Peyer's patch (tissue), 4 donors: ENCODE results near the gene WASF3. TPM values are rescaled to one million over a fixed set of nuclear protein-coding genes. Genes with fewer than 3 reads are reported as not detected.

Source experiments
- DNase-seq, 3 donors: peaks; one replicate each; pipeline ENCODE4 v3.0.0-alpha.2; 2017 to 2019
- H3K27ac ChIP-seq, 4 donors: fragments of 200-600 bp; sonication (generic); one replicate each; pipeline ENCODE4 v1.5.1; 2016 to 2019
- H3K27me3 ChIP-seq, 2 donors: fragments of 200-600 bp; sonication (generic); one replicate each; pipeline ENCODE4 v1.5.1; 2019
- H3K36me3 ChIP-seq, 3 donors: fragments of 200-600 bp; sonication (generic); one replicate each; pipeline ENCODE4 v1.5.1; 2016 to 2019
- H3K4me1 ChIP-seq, 4 donors: fragments of 200-600 bp; sonication (generic); one replicate each; pipeline ENCODE4 v1.5.1; 2016 to 2019
- H3K4me3 ChIP-seq, 4 donors: fragments of 200-600 bp; sonication (generic); 1 replicate in 3 of 4; 2 replicates in 1 of 4; pipeline ENCODE4 v1.5.1; 2016 to 2019; ENCODE audit warnings: mild to moderate bottlenecking in 1 of 4
- H3K9me3 ChIP-seq, 4 donors: fragments of 200-600 bp; sonication (generic); one replicate each; pipeline ENCODE4 v1.5.1; 2016 to 2019; ENCODE audit warnings: mild to moderate bottlenecking in 1 of 4
- POLR2A ChIP-seq, 2 donors: fragments of 450-650 bp; IDR thresholded peaks; one replicate each; pipeline ENCODE4 v1.5.1; 2017; ENCODE audit warnings: antibody characterized with exemption in 2 of 2, mild to moderate bottlenecking in 2 of 2, moderate library complexity in 2 of 2
- total RNA-seq, 4 donors: library from RNA; depleted of rRNA; stranded (reverse); fragments of >200 nt; gene quantifications; one replicate each; pipeline ENCODE4 v1.1.0, GENCODE V29; 2016
- TF ChIP-seq, protein P1 (sequence below), 6 experiments: fragments of 450-650 bp in 4 of 6; fragments of 200-600 bp in 2 of 6; sonication (generic) in 1 of 6; IDR thresholded peaks; one replicate each; pipeline ENCODE4 v1.5.1; 2017 to 2019; ENCODE audit warnings: antibody characterized with exemption in 6 of 6, mild to moderate bottlenecking in 3 of 6, moderate library complexity in 1 of 6

The WASF3 gene
- total RNA-seq, 4 donors from 2014 or later: 1.1 to 23.9 (median 2.7) TPM

DNA sequence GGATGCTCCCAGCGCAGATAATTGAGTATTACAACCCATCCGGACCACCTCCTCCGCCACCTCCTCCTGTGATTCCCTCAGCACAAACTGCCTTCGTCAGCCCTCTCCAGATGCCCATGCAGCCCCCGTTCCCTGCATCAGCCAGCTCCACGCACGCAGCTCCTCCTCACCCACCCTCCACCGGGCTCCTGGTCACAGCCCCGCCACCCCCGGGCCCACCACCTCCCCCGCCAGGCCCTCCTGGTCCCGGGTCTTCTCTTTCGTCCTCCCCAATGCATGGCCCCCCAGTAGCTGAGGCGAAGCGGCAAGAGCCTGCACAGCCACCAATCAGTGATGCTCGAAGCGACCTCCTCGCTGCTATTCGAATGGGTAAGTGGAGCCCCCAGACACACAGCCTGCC lies 125.1 kb downstream of the WASF3 start:
- Histone ChIP-seq H3K9me3 (no peaks in the 10 kb centered on the region), H3K36me3 (peaks cover 0 to 3% (median 0%) of the 10 kb centered on the region in 3 donors), H3K4me1 (no peaks in the 10 kb centered on the region), H3K4me3 (no peak overlapping the region), H3K27me3 (no peaks in the 10 kb centered on the region), H3K27ac (no peak overlapping the region)
- TF ChIP-seq, protein P1, sequence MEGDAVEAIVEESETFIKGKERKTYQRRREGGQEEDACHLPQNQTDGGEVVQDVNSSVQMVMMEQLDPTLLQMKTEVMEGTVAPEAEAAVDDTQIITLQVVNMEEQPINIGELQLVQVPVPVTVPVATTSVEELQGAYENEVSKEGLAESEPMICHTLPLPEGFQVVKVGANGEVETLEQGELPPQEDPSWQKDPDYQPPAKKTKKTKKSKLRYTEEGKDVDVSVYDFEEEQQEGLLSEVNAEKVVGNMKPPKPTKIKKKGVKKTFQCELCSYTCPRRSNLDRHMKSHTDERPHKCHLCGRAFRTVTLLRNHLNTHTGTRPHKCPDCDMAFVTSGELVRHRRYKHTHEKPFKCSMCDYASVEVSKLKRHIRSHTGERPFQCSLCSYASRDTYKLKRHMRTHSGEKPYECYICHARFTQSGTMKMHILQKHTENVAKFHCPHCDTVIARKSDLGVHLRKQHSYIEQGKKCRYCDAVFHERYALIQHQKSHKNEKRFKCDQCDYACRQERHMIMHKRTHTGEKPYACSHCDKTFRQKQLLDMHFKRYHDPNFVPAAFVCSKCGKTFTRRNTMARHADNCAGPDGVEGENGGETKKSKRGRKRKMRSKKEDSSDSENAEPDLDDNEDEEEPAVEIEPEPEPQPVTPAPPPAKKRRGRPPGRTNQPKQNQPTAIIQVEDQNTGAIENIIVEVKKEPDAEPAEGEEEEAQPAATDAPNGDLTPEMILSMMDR (IDR thresholded peaks at IDR 0.05): no peak
- no peak for TF ChIP-seq POLR2A (IDR thresholded peaks at IDR 0.05)
- DNase-seq: no peak

DNA sequence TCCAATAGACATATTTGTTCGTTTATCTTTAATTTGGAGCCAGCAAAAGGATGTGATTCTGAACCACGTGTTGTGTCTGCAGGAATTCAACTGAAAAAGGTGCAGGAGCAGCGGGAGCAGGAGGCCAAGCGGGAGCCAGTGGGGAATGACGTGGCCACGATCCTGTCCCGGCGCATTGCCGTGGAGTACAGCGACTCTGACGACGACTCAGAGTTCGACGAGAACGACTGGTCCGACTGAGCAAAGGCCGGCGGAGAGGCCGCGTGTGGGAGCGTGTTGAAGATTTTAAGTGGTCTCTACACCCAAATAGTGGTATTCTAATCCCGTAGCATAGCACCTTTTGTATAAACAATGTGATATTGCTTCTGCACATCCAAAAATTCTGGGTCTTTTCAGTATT lies 128.1 kb downstream of the WASF3 start:
- no peak for DNase-seq
- H3K36me3 ChIP-seq: peaks cover 0 to 3% (median 0%) of the 10 kb centered on the region in 3 donors
- TF ChIP-seq, protein P1 (IDR thresholded peaks at IDR 0.05): no peak
- no peak for TF ChIP-seq POLR2A (IDR thresholded peaks at IDR 0.05)

DNA sequence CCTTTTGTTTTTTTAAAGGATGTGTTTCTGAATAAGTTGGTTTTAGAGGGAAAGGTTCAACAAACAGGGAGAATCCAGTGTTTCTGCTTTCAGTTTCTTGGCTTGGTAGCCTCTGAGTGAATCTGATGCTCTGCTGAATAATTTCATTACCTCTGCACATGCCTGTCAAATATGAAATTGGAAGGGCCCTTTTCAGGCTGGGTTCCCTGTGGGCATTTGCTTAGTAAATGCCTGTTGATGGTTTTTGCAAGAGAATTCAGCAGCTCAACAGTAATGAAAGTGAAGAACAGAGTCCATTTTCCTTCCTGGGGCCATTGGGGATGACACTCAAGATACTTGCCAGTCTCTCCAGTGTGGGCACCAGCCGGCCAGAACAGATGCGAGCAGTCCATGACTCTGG lies 128.8 kb downstream of the WASF3 start:
- TF ChIP-seq, protein P1 (IDR thresholded peaks at IDR 0.05): no peak
- no peak for TF ChIP-seq POLR2A (IDR thresholded peaks at IDR 0.05)
- H3K27me3 ChIP-seq: no peaks in the 10 kb centered on the region
- H3K9me3 ChIP-seq: no peaks in the 10 kb centered on the region
- no peak overlapping the region for H3K4me3 ChIP-seq
- DNase-seq: no peak
- H3K27ac ChIP-seq: no peak overlapping the region
- H3K4me1 ChIP-seq: no peaks in the 10 kb centered on the region
- H3K36me3 ChIP-seq: peaks cover 0 to 3% (median 0%) of the 10 kb centered on the region in 3 donors

More for the DNA sequence above, 128.1 kb downstream of the WASF3 start:
- no peaks in the 10 kb centered on the region for H3K4me1 ChIP-seq
- no peak overlapping the region for H3K4me3 ChIP-seq
- H3K9me3 ChIP-seq: no peaks in the 10 kb centered on the region
- no peak overlapping the region for H3K27ac ChIP-seq
- H3K27me3 ChIP-seq: no peaks in the 10 kb centered on the region

DNA sequence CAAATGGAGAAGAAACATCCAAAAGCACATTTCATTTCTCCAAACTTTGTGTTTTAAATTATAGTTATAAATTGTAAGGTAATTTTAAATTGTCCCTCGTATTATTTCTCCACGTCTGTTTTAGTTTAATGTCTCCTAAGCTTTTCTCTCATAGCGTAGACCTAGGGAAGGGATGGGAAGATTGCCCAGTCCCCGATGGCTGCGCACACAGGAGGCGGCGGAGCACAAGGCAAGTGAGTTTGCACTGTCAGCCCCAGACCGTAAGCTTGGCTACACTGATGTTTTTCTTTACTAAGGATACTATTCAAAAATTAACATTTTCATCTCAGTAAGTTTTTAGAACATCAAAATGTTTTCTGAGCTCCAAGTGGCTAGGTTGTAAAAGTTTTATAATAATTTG lies 130.8 kb downstream of the WASF3 start:
- H3K9me3 ChIP-seq: no peaks in the 10 kb centered on the region
- H3K4me3 ChIP-seq: no peak overlapping the region
- DNase-seq: no peak
- H3K36me3 ChIP-seq: peaks cover 0 to 3% (median 0%) of the 10 kb centered on the region in 3 donors
- no peaks in the 10 kb centered on the region for H3K27me3 ChIP-seq
- no peaks in the 10 kb centered on the region for H3K4me1 ChIP-seq
- TF ChIP-seq, protein P1 (IDR thresholded peaks at IDR 0.05): no peak
- no peak for TF ChIP-seq POLR2A (IDR thresholded peaks at IDR 0.05)
- H3K27ac ChIP-seq: no peak overlapping the region

DNA sequence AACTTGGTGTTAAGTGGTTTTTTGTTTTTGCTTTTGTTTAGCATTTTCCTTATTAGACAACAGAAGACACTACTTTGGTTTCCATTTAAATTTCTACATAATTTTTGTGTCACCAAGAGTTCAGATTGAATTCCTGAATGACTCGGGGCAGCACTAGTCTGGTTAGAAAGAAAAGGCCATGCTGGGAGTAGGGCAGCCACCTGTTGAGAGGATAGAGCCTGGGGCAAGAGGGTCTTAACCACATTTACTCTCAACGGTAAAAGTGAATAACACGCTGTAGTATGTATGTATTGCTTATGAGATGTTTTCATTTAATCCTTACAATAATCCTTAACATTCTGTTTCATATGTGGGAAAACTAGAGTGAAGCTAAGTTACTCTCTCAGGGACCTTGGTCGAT lies 131.5 kb downstream of the WASF3 start:
- TF ChIP-seq POLR2A (IDR thresholded peaks at IDR 0.05): no peak
- TF ChIP-seq, protein P1 (IDR thresholded peaks at IDR 0.05): no peak
- Histone ChIP-seq H3K4me1 (no peaks in the 10 kb centered on the region), H3K9me3 (no peaks in the 10 kb centered on the region), H3K4me3 (no peak overlapping the region), H3K27me3 (no peaks in the 10 kb centered on the region), H3K36me3 (peaks cover 0 to 3% (median 0%) of the 10 kb centered on the region in 3 donors), H3K27ac (no peak overlapping the region)
- DNase-seq: no peak
